NK-92 treated with Interleukin-12 subunit alpha and Interleukin-12 subunit beta, amount 100 ng/mL, for 24 hours (cell line): ENCODE data around the gene ENDOV.

Experiments used
- DNase-seq: peaks from one replicate; lab custom pipeline; 2025; lab: John Stamatoyannopoulos, UW

Gene ENDOV

DNA sequence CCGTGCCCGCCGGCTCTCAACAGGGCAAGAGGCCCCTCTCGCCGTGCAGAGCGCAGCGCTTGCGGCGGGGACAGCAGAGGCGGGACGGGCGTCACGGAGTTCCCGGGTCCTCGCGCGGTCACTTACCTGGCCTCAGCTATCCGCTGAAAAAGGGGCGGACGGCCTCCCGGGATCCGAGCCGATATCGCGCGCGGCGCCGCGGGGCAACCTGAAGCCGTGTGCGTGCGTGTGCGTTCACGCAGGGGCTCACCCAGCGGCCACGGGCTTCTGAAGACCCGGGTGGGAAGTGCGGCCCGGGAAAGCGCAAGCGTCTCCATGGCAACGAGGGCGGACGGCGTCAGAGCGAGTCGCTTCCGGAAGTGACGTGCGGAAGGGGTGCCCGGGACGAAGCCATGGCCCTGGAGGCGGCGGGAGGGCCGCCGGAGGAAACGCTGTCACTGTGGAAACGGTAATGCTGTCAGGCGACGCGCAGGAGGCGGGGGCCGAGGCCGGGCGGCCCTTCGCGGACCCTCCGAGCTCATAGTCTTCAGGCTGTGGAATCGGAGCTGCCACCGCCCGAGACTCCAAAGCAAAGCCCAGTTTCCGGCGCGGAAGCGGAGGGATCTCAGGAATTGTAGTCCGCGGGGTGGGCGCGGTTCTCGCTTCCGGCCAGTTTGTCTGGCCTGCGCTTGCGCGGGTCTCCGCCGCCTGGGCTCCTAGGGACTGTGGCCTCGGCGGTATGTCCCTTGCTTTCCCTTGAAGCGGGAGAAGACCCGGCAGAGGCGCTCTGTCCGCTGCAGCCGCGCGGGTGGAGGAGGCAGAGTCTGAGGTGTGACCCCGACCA is at the start of gene ENDOV:
Gene ENDOV (plus strand): TSS at position 365 of the 823 bp plus-strand sequence. CDS start 28 bp downstream, at position 393.
- DNase-seq, result peak; percentile 87

DNA sequence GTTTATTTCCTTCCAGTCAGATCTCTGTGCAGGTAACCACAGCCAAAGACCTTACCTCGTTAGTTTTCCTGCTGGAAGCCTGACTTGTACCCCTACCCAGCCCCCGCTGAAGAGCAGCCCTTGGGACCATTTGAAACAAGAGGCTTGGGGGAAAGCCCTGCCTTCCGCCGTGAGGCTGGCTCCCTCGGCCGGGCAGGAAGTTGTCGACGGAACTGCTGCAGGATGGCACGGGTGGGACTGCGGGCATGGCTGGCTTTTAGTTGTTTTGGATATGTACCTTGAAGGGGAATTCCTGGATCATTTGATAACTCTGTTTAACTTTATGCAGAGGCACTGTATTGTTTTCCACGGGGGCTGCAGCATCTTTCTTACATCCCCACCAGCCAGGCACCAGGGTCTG is 49.0 kb upstream of the ENDOV start:
- no peak for DNase-seq

DNA sequence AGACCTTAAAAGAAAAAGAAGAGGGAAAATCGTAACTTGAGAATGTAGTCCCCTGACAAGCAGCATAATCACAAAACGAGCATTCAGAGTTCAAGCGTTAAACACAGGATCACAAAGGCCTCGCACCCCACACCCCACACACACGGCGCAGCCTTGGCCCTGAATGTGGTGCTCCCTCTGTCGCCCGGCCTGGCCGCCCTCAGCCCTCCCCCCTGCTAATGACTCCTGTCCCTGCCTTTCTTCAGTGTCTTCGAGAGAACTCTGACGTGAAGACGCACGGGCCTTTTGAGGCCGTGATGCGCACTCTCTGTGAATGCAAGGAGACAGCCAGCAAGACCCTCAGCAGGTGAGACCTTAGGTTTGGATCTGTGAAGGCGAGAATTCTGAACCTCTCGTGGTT is 47.5 kb upstream of the ENDOV start:
- DNase-seq, result no peak

DNA sequence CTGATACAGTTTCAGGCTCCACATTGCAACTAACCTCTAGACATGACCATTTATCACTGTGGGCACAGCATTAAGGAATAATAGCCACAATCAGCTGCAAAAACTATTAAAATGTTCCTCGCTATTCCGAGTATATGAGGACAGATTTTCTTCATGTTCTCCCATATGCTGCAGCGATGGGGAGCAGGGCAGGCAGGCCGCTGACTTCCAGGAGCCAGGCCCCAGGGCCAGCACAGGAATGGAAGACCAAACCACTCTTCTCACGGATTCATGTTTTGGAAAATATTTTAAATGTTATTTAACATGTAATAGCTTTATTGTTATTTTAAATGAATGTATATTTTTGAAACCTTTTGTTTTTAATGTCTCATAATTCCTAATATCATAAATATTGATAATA is 43.8 kb upstream of the ENDOV start:
- no peak for DNase-seq

DNA sequence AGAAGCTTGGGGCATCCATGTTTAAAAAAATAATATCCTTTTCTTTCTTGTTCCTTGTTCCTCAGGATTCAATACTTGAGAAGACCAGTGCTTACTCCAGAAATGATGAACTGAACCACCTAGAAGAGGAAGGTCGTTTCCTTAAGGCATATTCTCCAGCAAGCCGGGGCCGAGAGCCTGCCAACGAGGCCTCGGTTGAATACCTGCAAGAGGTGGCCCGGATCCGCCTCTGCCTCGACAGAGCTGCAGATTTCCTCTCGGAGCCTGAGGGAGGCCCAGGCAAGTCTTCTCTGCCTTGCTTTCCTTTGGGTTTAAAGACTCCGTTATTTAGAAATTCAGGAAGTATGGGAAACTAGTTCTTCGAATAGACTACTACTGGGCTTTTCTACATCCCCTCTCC is 42.5 kb upstream of the ENDOV start:
- DNase-seq, result no peak

DNA sequence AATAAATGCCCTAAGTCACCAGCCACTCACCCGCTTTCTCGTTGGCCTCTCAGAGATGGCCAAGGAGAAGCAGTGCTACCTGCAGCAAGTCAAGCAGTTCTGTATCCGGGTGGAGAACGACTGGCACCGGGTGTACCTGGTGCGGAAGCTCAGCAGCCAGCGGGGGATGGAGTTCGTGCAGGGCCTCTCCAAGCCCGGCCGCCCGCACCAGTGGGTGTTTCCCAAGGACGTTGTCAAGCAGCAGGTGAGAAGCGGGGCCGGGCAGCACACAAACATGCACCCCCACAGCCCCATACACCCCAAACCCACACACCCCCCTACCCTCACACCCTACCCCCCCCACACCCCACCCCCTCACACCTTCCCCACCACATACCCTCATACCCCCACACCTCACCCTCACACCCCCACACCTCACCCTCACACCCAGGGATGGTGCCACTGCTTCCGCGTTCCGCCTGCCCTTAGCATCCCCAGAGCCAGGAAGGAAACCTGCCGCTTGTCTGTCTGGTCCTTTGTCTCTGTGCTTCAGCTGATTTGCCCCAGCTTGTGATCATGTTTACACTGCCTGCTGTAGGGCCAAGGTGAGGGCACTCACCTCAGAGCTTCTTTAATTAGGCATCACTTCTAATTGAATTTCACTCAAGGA is 41.9 kb upstream of the ENDOV start:
- no peak for DNase-seq

DNA sequence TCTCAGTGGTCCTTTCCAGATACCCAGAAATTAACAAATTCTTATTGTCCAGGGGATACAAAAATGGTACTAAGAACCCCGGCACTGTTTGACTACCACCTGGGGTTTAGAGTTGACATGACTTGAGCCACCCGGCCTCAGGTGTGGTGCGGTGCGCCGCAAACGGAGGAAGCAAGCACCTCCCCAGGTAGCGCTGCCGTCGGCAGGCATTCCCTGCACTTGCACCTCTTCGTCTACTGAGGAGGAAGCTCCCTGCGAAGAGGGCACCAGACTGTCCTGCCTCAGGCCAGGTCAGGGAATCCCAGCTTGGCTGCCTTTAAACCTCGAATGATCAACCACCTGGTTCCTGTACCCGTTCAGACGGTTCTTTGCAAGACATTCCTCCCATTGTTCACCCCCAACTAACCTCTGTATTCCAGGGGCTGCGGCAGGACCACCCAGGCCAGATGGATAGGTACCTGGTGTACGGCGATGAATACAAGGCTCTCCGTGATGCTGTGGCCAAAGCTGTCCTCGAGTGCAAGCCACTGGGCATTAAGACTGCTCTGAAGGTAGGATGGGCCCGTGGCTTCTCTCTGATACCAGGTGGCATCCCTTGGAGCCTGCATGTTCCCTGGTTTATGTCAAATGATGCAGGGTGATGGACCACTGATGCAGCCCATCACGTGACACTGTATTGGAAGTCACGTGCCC is 40.8 kb upstream of the ENDOV start:
- no peak for DNase-seq

DNA sequence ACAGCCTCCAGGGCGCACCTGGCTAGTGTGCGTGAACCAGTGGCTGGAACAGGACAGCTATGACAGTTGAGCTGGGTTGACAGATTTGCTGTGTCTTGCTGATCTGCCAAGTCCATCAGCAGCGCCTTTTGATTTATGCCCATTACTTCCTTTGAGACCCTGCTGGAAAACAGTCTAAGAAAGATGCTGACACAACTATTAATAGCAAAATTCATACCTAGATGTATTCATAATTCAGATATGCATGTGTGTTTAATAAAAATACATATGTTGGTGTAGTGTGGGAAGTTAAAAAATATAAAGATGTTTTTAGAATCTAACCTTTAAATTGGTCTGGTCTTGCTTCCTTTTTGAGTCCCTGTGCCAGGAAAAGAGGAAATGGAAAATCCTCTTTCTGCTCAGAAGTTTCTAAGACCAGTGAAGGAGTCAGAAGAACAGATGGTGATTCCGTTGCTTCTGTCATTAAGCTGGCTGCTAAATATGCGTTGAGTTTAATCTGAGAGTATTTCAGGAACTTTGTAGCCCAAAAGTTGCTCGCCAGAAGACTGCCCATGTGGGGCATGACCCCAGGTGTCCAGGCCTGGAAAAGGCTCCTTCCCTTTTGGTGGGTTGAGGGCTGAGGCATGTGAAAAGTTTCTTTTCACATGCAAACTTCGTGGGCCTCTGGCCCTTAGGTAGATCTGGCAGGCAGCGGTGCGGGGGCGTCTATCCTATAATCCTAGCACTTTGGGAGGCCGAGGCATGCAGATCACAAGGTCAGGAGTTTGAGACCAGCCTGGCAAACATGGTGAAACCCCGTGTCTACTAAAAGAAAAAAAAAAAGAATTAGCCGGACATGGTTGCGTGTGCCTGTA is 40.0 kb upstream of the ENDOV start:
- no peak for DNase-seq

DNA sequence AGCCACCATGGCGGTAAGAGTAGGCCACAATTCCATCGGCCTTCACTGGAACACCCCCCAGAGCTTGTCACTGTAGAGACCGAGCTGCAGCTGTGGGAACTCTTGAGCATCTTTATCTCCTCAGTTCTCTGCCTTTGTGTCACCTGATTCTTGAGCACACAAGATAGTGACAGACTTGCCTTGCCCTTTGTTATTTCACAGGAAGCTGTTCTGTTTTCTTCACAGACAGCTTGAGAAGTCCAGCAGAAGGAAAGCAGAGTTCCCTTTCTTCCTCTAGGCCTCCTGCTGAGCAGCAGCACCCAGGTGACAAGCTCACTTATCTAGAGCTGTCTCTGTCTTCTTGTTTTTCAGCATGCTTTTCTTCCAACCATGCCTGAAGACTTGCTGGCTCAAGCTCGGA is 38.4 kb upstream of the ENDOV start:
- DNase-seq, result no peak

DNA sequence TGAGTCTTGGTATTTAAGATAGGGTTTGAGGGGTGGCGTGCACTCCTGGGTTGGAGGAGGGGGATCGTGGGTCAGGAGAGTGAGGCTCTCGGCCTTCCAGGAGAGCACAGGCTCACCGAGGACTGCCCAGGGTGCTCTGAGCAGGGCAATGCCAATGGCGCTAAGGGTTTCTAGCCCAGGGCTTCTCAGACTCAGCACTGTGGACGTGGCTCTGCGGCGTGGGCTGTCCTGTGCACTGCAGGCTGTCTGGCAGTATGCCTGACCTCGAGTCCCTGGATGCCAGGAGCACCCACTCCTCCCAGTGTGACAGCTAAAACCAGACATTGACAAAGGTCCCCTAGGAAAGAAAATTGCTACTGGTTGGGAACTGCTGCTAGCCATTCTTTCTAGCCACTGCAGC is 37.2 kb upstream of the ENDOV start:
- no peak for DNase-seq

DNA sequence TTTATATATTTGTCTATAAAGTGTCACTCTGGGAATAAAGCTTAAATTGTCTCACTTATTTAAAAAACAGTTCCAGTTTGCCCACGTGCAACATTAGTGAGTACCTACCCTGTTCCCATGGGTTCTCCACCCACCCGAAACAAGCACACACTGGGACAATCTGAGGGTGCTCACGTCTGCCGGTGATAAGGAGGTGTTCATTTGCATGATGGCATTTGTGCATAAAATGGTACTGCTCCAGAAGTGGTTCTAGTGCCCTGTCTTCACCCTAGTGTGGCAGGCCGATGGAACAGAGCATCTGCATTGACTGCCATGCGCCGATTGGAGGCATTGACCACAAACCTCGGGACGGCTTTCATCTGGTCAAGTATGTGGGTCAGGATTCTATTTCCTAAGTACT is 35.6 kb upstream of the ENDOV start:
- DNase-seq, result no peak

DNA sequence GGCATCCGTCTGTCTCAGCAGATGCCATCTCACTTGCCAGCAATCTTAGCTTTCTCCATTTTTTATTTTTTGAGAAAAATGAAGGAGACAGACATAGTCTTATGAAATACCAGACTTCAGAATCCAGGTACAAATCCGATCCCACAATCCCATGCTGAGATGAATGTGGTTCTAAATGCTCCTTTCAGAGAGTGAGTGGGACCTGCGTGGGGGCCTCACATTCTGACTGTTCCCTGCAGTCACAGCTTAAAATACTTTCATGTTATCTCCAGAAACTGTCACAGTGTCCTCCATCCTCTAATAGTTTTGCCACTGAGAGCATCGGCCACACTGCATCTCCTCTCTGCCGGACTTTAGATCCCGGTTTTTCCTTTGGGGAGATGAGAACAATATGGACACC is 34.9 kb upstream of the ENDOV start:
- DNase-seq, result no peak

DNA sequence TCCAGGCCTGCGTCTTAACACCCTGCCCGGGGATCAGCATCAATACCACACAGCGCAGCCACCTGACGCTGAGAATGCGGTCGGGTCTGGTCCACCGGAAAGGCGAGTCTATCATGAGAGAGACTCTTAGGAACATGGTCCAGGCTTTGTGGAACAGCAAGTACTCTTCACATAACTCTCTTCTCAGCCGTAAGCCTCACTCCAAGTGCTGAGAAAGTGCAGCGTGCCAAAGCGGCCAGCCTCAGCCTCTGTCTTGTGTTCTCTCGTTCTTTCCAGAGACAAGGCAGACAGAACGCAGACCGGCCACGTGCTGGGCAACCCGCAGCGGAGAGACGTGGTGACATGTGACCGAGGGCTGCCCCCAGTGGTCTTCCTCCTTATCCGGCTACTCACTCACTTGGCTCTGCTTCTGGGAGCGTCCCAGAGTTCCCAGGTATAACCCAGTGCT is 34.4 kb upstream of the ENDOV start:
- DNase-seq, result no peak

DNA sequence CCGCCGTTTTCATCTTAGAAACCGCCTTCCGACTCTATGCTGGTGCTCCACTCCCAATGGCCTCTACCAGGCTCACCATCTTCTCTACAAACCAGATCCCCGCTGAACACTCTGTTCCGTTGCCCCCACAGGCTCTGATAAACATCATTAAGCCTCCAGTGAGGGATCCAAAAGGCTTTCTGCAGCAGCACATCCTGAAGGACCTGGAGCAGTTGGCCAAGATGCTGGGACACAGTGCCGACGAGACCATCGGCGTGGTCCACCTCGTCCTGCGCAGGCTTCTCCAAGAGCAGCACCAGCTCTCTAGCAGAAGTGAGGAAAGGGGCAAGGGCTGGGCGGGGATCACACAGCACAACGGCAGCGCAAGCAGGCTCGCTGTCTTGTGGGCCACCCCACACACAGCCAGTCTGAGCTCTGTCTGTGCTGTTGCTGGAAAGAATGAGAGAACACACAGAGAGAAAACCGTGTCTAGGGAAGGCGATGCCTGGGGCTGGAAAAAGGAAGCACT is 33.5 kb upstream of the ENDOV start:
- no peak for DNase-seq

DNA sequence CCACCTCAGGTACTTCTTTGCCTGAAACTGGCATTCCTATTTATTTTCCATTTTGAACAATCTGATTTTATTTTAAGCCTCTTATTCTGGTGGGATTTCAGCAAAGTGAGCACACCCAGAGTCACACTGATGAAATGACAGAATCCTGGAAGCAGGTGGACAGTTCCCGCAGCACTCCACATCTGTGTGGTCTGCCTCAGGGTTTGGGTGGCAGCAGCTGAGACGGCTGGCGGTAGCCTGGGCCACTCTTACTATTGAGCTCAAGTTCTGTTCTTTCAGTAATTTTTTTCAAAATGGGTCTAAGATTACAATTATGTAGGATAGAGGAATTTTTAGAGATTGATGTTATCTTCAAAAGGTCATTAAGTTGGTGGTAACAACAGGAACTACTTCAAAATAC is 32.5 kb upstream of the ENDOV start:
- DNase-seq, result no peak

DNA sequence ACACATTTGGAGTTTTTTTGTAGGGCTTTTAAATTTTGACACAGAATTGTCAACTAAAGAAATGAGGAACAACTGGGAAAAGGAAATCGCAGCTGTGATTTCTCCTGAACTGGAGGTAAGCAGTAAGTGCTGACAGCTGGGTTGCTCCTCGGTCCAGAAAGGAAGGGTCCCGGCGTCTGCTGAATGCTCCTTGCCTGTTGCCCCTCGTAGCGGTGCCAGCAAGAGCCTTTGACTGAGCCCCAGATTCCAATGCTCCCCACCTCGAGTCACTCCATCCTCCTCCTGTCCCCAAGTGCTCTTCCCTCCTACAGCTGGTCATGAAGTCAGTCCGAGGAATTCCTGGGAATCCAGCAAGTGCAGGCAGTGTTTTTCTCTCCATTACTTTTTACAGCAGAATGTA is 32.0 kb upstream of the ENDOV start:
- DNase-seq, result no peak

DNA sequence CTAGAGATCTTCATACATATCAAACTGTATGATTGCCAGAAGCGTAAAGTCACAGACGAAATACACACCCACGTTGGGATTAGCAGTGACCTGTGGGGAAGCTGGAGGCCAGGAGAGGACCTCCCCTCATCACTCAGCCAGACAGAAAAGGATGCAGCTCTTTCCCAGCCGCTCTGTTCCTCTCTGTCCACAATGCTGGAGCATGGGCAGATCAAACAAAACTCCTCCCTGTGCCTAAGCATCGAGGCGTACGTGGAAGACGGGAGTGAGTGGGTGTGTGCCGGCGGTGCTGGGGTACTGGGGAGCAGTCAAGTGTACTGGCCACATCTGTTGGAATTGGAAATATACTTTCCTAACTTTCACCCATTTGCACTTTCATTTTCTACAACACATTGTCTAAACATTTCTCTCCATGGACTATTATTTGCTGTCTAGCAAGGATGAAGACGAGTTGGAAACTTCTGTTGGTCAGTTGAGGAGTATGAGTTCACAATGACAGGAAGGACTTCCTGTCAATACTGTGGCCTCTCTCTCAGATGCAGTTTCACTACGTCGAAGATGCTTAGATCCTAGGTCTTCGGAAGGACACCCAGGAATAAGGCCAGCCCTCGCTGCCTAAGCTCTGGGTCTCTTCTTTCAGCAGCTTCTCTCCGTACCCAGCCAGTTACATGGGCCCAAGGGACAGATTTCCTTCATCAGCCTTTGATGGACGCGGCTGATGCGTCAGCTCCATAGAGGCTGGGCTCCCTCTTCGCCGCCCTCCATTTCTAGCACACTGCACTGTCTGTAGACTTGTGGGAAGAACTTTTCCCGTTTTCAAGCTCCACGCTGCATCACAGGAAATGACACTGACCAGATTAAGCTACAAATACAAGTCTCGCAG is 30.6 kb upstream of the ENDOV start:
- no peak for DNase-seq

DNA sequence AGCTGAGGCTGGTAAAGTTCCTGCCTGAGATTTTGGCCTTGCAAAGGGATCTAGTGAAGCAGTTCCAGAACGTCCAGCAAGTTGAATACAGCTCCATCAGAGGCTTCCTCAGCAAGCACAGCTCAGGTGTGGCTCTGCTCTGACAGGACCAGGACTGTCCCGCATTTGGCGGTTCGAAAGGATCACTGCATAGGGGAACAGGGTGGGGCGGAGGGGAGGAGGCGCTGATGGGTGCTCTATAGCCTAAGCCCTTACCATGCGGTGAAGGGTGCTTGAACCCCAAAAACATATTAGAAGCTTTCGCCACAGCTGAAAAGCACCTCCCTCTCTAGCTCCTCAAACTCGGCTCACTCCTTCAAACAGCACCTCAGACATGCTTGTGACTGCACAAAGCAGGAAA is 29.9 kb upstream of the ENDOV start:
- DNase-seq, result no peak

DNA sequence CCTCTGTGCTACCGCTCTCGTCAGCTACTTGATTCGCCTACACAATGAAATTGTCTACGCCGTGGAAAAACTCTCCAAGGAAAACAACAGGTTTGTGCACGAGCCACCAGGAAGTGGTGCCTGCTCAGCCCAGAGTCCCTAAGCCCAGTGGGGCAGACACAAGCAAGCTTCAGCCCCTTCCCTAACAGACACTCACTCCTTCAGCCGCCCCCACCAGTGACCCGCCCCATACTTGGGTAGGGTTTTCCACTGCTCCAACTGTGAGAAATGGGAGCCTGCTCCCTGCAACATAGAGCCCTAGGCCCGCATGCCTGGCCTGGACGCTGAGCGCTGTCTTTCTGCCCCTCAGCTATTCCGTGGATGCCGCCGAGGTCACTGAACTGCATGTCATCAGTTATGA is 28.6 kb upstream of the ENDOV start:
- no peak for DNase-seq

DNA sequence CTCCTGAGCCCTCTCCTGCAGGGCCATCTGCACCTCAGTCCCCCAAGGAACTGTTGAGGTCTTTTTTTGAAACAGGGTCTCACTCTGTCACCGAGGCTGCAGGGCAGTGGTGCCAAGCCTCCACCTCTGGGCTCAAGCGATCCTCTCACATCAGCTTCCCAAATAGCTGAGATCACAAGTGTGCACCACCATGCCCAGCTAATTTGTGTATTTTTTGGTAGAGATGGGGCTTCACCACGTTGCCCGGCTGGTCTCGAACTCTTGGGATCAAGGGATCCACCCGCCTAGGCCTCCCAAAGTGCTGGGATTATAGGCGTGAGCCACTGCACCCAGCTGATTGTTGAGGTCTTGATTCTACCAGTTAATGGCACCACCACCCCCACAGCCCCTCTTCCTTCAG is 27.9 kb upstream of the ENDOV start:
- no peak for DNase-seq

DNA sequence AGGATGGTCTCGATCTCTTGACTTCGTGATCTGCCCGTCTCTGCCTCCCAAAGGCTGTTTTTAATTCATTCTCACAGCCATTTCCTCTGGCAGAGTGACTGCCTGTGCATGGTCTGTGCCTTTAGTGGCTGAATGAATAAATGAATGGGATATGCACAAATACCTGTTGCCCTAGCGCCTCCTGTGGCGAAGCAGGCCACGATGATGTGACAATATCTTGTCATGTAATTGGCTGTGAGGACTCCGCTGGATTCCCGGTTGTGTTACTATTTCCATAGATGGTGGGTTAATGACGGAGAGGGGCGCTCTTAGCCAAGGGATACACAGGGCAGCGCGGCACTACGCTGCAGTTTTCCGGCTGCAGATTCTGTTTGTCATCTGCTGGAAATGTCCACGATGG is 26.8 kb upstream of the ENDOV start:
- DNase-seq, result no peak
